ENCODE results near the gene FAAP20.
A peak's percentile ranks its signal among the peaks of the same experiment; 100 is the strongest.

Gene FAAP20

DNA sequence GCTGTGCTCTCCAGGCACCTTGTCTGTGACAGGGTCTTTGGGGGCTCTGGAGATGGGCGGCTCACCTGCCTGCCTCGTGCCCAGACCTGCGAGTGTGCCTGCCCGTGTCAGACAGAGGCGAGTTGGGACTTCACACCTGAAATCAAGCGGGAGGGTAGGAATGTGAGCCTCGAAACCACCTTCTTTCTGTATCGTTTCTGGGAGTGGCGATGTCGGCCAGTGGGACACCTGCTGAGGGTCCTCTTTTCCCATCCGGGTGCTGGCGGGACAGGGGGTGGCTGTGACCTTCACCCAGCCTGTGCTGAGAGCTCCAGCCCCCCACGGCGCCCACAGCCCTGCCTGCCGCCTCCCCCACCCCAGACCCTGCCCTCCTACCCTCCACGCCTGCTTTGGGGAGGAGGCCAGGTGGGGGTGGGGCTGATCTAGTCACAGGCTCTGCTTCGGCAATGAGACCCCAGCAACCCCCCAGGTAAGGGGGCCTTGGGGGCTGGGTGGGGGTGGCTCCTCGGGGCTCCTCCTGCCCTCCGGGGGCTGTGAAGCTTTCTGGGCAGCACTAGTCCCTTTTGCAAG is 15.6 kb upstream of the FAAP20 start:
- no peak for DNase-seq (ENCODE audit: low spot score)

DNA sequence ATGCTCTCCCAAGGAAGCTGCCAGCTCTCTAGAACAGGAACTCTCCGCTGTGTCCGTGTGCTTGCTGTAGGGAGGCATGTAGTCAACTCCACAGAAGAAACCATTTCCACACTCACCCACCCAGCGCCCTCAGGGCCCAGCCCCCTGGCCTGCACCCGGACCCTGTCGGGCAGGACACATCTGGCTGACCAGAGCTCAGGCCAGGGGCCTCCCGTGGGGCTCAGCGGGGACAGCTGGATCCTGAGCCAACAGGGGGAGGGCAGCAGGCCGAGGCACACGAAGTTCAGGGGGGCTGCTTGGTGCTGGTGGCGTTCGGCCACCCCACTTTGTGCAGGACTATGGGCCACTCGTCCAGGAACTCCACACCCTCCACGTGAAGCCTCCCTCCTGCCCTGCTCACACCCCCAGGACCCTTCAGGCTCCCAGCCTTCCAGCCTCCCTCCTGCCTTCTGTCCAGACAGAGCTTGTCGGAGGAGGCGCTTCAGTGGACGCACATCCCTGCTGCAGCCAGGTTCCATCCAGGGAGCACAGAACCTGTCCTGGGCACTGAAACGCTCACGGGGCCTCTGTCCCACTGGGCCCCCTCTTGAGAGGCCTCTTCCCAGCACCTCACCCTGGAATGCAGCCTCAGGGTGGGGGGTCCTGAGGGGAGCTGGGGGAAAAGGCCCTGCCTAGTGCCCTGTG is 15.0 kb upstream of the FAAP20 start:
- no peak for DNase-seq (ENCODE audit: low spot score)

DNA sequence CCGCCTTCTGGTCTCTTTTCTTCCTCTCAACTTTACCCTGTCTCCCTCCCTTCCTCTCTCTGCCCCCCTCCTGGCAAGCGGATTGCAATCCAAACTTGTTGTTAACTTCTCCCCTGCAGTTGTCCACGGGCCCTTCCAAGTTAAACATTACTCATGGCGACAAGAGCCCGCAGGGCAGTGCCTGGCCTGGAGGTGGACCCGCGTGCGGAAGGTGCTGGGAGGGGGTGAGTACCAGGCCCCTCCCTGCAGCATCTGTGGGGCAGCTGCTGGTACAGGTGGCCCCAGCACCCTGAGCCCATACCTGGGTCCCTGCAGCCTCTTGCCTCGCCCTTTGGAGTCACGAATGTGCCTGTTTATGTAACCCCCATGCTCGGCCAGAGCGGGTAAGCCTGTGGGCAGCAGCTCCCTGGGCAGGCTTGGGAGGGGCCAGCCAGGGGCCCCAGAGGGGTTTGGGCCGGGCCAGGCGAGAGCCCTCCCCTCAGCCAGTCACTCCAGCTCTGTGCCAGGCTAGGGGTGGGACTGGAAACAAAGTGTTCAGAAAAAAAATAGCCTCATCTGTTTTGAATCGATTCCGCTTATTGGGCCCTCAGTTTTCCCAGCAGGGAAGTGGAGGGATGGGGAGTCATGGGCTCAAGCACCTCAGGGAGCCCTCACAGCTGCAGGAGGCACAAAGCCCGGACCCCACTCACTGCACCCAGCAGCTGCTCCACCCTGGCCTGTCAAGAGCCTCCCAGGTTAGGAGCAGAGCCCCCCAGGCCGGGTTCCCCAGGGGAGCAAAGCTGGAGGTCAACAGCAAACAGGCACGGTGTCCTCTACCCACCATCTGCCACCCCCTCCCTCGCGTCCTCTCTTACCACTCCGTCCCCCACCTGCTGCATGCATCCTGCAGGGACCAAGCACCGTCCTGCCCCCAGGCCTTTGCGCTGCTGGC is 14.0 kb upstream of the FAAP20 start:
- DNase-seq (ENCODE audit: low spot score) = no peak

DNA sequence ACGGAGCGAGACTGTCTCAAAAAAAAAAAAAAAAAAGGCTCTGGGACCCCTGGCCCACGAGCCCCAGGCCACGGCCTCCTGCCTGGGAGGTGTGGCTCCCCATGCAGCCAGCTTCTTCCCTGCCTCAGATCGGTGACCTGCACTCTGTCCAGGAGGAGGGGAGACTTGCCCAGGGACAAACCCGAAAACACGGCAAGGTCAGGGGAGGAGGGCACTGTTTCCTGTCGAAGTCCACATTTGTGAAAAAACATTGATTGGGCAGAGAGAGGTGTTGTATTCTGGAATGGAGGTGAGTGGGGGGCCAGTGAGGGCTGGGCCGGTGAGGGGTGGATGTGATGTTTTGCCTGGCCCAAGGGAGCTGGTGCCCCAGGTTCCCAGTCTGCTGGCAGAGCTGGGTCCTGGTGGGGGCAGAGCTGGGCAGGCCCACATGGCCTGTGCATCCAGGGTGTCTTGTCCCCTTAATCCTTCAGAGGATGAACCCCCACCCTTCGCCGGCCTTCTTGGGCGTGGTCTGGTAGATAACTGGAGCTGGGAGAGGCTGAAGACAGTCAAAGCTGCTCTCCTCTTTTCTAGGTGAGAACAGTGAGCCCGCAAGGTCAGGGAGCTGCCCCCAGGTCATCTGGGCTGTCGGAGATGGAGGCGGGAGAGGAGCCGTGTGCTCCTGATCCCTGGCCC is 12.4 kb upstream of the FAAP20 start:
- no peak for DNase-seq (ENCODE audit: low spot score)

DNA sequence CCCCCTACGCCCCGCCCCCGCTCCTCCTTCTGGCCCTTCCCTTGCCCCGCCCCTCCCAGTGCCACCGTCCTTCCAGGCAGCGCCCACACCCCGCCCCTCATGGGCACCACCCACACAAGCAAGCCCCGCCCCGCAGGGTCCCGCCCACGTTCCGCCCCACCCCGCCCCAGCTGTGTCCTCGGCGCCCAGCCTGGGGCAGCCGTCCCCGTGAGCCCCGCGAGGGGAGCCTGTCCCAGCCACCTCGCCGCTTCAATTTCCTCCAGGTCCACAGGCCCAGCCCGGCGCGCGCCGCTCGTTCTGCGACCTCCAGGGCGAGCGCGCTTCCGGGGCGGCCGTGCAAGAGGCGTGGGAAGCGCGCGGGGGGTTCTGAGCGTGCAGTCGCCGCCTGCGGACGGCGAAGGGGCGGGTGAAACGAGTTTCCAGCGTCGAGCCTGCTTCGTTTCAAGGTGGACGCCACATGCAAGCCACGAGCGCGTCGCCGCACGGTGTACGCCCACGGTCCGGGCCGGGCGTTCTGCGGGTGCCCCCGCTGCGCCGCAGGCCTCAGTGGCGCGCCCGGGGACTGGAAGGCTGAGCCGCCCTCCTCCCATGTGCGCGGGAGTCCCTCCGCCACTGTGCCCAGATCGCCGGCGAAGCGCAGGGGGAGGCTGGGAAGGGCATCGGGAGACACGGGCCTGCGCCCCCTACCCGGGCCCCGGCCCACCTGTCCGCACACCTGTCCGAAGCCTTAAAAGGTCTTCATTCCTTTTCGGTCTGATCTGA is 10.8 kb upstream of the FAAP20 start:
- DNase-seq (ENCODE audit: low spot score) = peak; percentile 90

DNA sequence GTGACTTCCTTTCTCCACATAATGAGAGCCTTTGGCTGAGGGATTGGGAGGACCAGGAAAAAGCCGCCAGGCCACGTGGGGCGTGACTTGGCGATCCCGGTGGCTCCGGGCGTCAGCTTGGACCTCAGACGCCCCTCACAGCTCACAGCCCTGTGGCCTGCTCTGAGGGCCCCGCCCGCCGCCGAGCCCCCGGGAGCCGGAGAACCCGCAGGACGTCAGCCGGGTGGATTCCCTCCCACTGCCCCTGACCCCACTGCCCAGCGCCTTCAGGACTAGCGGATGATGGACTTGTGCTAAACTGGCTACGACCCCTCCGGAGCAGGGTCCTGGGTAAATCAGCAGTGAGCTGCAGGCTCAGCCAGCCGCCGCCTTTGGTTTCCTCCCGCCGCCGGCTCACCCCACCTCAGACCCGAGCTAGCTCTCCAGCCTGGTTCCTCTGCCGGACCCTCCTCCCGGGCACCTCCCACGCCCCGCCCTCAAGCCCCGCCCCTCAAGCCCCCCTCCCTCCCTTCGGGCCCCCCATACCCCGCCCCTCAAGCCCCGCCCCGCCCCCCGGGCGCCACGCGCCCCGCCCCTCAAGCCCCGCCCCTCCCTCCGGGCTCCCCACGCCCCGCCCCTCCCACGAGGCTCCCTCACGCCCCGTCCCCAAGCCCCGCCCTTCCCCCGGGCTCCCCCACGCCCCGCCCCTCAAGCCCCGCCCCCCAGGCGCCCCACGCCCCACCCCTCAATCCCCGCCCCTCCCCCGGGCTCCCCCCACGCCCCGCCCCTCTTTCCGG is 10.0 kb upstream of the FAAP20 start:
- DNase-seq (ENCODE audit: low spot score) = peak; percentile 52

DNA sequence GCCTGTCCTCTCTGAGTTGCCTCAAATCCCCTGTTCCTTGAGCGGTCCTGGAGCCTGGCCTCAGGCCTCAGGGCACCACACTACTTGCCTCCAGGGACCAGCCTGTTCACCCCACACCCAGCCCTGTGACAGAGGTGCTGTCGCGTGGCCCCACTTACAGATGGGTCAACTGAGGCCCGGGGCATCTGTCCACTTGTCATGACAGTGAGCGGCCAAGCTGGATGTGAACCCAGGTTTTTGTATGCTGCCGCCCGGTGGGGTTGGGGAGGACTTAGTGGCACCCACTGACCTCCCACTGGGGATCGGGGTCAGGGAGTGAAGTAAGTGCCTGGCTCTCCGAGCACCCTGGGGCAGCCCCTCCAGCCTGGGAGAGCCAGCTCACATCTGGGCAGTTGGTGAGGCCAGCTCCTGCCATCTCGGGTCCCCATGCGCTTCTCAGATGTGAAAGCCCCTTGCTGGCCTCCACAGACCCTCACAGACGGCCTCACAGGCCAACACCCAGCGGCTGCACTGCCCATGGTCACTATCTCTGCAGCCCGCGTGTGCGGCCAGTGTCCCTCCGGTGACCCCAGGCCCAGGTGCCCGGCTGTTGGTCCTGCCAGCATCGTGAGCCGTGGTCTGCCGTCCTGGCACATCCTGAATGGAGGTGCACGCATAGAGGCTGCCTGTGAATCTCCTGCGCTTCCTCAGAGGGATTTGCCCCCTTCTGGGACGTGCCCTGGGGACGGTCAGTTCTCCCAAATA is 9.3 kb upstream of the FAAP20 start:
- no peak for DNase-seq (ENCODE audit: low spot score)

DNA sequence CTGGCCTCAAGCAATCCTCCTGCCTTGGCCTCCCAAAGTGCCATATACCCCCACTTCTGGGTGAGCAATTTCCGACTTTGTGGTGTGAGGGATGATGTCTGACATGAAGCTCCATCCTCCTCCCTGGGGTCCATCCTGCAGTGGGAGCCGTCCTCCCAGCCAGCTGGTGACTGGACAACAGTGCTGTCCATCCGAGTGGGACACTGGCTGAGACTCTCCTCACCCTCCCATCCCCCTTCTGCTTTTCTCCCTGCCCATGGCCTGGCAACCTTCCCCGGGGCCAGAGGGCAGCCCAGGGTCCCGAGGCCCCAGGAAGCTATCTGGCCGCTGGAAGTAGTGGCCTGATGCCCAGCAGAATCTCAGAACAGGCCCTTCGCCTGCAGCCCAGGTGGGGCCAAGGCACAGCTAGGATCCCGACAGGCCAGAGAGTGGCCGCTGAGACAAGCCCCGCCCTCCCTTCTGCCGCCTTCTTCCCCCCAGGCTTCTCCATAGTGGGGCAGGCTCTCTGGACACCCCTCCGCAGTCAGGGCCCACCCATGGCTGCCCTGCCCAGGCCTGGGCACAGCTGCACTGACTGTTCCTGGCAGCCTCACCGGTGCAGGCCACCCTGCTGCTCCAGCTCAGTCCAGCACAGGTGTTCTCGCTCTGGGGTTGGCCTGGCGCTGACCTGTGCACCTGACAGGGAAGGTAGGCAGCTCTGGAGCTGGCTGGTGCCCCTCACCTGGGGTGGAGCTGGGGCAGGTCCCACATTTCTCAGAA is 8.4 kb upstream of the FAAP20 start:
- DNase-seq (ENCODE audit: low spot score) = no peak

DNA sequence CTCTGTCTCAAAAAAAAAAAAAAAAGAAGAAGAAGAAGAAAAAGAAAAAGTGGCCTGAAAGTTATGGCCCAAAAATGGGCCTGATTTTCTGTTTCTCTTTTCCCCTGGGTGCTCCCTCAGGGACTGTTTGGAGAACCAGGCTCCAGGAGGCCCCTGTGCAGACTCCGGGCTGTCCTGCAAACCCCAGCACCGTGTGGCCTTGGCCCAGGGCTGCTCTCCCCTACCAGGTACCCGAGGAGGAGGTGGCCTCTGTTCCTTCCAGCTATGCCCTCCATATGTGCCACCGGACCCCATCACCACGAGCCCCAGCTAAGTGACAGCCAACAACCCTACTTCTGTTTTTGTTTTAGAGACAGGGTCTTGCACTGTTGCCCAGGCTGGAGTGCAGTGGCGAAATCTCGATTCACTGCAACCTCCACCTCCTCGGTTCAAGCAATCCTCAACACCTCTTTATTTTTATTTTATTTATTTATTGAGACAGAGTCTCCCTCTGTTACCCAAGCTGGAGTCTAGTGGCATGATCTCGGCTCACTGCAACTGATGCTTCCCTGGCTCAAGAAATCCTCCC is 7.5 kb upstream of the FAAP20 start:
- DNase-seq (ENCODE audit: low spot score) = no peak

DNA sequence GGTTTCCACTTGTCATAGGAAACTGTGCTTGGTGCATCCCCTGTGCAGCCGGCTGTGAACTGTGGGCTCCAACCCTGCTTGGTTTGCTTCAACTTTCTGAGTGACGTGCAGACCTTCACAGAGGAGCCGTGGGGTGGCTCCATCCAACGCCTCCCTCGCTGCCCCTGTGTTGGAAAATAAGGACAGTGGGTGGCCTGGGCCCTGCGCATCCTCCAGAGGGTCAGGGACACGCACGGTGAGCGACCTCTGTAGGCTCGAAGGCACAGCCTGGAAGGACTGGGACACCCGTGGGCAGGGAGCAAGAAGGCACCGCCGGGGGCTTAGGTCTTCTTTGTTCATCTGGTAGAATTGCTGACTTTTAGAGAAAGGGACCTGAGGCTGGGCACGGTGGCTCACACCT is 6.5 kb upstream of the FAAP20 start:
- DNase-seq (ENCODE audit: low spot score) = no peak

DNA sequence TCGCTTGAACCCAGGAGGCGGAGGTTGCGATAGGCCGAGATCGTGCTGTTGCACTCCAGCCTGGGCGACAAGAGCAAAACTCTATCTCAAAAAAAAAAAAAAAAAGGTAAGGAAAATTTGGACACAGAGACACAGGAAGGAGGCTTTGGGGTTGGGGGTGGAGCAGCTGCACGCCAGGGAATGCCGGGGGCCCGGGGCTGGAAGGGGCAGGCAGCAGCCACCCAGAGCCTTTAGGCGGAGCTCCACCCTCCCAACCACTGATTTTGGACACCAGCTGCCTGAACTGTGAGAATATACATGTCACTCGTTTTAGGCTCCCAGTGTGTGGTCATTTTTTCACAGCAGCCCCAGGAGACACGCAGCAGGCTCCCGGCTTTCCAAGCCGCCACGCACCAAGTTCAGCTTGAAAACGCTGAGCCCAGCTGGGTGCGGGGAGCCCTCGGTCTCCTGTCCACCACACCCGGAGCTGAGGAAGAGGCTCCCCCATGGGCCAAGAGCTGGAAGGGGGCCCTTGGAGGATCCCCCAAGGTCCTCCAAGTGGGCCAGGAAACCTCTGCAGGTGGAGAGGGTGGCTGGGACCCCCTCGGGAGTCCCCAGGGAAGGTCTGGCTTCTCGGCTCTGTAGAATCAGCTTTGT is 5.9 kb upstream of the FAAP20 start:
- no peak for DNase-seq (ENCODE audit: low spot score)

DNA sequence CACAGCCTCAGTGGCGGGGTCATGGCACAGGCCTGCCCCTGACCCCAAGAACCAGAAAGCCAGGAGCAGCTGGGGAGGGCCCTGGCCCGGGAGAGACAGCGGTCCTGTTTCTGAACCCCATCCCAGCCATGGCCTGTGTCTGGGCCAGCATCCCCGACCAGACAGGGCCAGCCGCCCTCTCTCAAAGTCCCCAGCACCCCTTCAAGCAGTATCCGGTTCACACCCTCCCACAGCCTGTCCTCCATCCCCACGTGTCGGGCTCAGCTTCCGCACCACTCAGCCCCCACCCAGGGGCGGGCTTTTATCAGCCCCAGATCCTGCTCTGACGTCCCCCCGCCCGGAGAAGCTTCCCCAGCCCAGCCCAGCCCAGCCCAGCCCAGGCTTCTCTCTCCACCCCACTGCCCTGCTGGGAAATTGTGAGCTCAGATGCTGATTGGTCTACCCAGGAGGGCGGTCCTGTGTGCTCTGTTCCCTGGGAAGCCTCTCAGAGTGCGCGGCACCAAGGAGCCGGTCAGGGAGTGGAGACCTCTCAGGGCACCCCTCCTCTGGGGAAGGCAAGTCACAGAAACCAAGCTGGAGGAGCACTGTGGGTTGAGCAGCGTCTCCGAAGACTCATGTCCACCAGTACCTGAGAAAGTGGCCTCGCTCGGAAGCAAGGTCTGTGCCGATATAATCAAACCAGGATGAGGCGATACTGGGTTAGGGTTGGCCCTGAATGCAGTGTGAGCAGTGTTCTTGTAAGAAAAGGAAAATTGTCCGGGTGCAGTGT is 4.7 kb upstream of the FAAP20 start:
- peak; percentile 75 for DNase-seq (ENCODE audit: low spot score)

DNA sequence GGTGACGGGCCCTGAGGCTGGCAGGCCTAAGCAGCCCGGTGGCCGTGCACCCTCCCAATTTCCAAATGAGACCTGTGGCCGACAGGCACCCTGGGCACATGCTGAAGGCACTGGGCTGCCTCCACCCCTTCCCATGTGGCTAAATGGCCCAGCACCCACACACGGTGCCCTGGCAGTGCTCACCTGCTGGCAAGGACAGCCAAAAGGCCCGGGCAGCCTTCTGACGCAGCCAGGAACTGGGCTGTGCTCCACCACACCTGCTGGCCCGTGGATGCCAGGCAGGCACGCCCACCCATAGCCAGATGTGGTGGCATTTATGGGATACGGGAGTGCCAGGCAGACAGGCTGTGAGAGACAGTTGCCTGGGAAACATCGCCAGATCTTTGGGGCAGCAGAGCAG is 4.0 kb upstream of the FAAP20 start:
- DNase-seq (ENCODE audit: low spot score) = no peak

DNA sequence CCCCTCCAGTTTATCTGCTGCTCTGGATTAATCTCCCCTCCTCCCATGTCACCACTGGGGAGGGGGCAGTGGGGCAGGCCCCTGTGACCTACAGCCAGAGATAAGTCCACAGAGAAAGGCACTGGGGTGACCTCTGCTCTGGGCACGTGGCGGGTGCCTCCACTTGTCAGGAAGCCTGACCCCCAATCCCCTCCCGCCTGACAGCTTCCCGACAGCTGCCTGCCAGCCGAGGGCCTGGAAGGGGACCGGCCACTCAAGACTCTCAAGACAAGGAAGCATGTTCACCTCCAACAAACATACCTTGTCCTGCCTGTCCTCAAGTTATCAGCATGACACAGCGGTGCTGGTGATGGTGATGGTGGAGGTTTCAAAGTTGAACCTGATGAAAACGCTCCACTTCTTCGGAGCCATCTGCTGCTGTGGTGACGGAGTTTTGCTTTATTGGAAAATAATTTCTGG is 3.2 kb upstream of the FAAP20 start:
- DNase-seq (ENCODE audit: low spot score) = no peak

DNA sequence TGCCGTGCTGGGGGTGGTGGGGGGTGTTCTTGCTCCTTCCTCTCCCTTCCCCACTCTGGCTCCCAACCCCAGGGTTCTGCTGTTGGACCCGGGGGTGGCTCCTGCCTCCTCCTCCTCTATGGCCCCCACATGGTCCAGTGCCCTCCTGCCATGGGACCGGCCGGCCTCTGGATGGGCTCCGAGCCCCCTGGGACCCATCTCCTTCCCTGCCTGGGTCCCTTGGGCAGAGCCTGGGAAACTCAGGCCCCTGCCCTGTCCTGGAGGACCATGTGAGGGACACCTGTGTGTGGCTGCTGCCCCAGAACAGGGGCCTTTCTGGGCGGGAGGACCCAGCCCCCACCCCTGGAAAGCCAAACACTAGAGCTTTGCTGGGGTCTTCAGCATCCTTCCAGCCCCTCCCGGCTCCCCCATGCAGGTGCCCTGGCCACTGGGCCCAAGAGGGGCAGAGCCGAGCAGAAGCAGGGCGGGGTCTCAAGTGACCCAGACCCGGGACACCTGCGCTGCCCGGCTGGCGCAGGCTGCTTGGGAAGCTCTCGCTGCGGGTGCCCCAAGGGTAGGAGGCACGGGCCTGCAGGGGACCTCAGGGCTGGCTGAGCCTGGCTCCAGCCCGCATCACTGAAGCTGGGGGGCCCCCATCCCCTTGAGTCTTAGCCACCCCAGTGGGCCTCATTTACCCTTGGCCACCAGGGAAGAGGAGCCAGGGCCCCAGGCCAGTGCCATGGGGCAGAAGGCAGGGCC is 2.5 kb upstream of the FAAP20 start:
- no peak for DNase-seq (ENCODE audit: low spot score)

DNA sequence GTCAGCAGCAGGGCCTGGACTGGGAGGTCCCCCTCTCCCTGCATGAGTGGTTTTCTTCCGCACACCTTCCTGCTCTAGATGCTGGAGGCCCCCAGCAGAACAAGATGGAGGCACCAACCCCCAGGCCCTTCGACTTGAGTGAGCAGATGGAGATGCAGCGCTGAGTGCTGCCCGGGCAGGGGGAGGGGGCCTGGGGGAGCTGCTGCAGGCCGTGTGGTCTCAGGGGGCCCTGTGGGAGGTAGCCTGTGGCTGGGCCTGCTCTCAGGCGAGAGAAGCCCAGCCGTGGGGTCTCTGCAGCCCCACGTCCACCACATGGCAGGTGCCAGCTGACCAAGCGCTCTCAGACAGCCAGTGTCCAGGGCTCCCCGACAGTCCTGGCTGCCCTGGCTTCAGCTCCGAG is 1.2 kb upstream of the FAAP20 start:
- DNase-seq (ENCODE audit: low spot score) = no peak

All from pons (tissue), 1 donor.